ENCODE measurements around the gene MECR.

GRCh38 chr1:29259802-29260441 lies 29.2 kb upstream of the MECR start:
- TF ChIP-seq POLR2A (IDR thresholded peaks at IDR 0.05): no peak
- TF ChIP-seq CTCF (IDR thresholded peaks at IDR 0.05): no peak

Data from uterus (tissue), 2 donors.